ENCODE data around the gene PRORP.

The PRORP gene

GRCh38 chr14:35079742-35080141 lies 42.6 kb upstream of the PRORP start:
- CTCF ChIA-PET = interaction anchor here (0.6 kb wide), 1 partner anchor 33 kb away, joined by 3 read pairs; no protein-coding TSS in a partner anchor
- POLR2A ChIA-PET = no interaction called here
- no peak overlapping the region for H3K27ac ChIP-seq (ENCODE audit: extremely low read depth, low read depth, low read length)
- TF ChIP-seq ZNF488 (tag by site-specific recombination; IDR thresholded peaks at IDR 0.05) (no peak), GLI4 (tag by site-specific recombination; IDR thresholded peaks at IDR 0.05) (no peak), ZNF670 (tag by site-specific recombination; IDR thresholded peaks at IDR 0.05; ENCODE audit: low read depth) (no peak), ZFP69B (tag by site-specific recombination; IDR thresholded peaks at IDR 0.05) (no peak), ZBTB8A (tag by site-specific recombination; IDR thresholded peaks at IDR 0.05) (no peak), ZNF501 (tag by site-specific recombination; IDR thresholded peaks at IDR 0.05) (no peak), ZNF629 (tag by site-specific recombination; IDR thresholded peaks at IDR 0.05) (no peak), ZNF529 (tag by site-specific recombination; IDR thresholded peaks at IDR 0.05; ENCODE audit: insufficient replicate concordance) (no peak), ZNF639 (tag by site-specific recombination; IDR thresholded peaks at IDR 0.05) (no peak)
- H3K4me1 ChIP-seq (ENCODE audit: control insufficient read depth, insufficient read depth, low read length) = no peaks in the 10 kb centered on the region
- no peak overlapping the region for H3K4me3 ChIP-seq (ENCODE audit: low read depth, low read length)
- H3K9me3 ChIP-seq (ENCODE audit: control insufficient read depth, insufficient read depth, low read depth, low read length) = no peaks in the 10 kb centered on the region
- peaks cover 25 to 33% of the 10 kb centered on the region in 2 experiments for H3K36me3 ChIP-seq (ENCODE audit: control insufficient read depth in 2 of 2, insufficient read depth in 1 of 2, low read length in 2 of 2)

- no peak for TF ChIP-seq ZNF223 (tag by site-specific recombination; IDR thresholded peaks at IDR 0.05)
- no peak for TF ChIP-seq PBX3 (CRISPR knock-in tag; IDR thresholded peaks at IDR 0.05)
- no peak for TF ChIP-seq ZNF664 (tag by site-specific recombination; IDR thresholded peaks at IDR 0.05)
- no peak for TF ChIP-seq HIC1 (tag by site-specific recombination; IDR thresholded peaks at IDR 0.05)
- TF ChIP-seq ZNF133 (tag by site-specific recombination; IDR thresholded peaks at IDR 0.05) = no peak
- no peak for TF ChIP-seq ZNF202 (tag by site-specific recombination; IDR thresholded peaks at IDR 0.05; ENCODE audit: borderline replicate concordance)
- no peak for TF ChIP-seq ZNF416 (tag by site-specific recombination; IDR thresholded peaks at IDR 0.05)
- TF ChIP-seq ZNF777 (tag by site-specific recombination; IDR thresholded peaks at IDR 0.05; ENCODE audit: borderline replicate concordance) = no peak
- TF ChIP-seq ZBTB49 (tag by site-specific recombination; IDR thresholded peaks at IDR 0.05; ENCODE audit: low read depth) = no peak
- TF ChIP-seq PRDM4 (tag by site-specific recombination; IDR thresholded peaks at IDR 0.05) = no peak
- no peak for TF ChIP-seq ZNF239 (tag by site-specific recombination; IDR thresholded peaks at IDR 0.05)
- TF ChIP-seq ZNF48 (tag by site-specific recombination; IDR thresholded peaks at IDR 0.05) = no peak
- no peak for TF ChIP-seq ZNF350 (tag by site-specific recombination; IDR thresholded peaks at IDR 0.05)
- no peak for TF ChIP-seq ZNF114 (tag by site-specific recombination; IDR thresholded peaks at IDR 0.05)
- TF ChIP-seq SCRT1 (tag by site-specific recombination; IDR thresholded peaks at IDR 0.05; ENCODE audit: borderline replicate concordance) = no peak
- no peak for TF ChIP-seq ZNF768 (tag by site-specific recombination; IDR thresholded peaks at IDR 0.05)
- no peaks in the 10 kb centered on the region for H3K4me1 ChIP-seq (ENCODE audit: control insufficient read depth, insufficient read depth, low read length)
- no peaks in the 10 kb centered on the region for H3K9me3 ChIP-seq (ENCODE audit: control insufficient read depth, insufficient read depth, low read depth, low read length)
- H3K36me3 ChIP-seq (ENCODE audit: control insufficient read depth in 2 of 2, insufficient read depth in 1 of 2, low read length in 2 of 2) = peaks cover 32 to 55% of the 10 kb centered on the region in 2 experiments
- POLR2A ChIA-PET = interaction anchor here (0.7 kb wide), 1 partner anchor 223 kb away, joined by 8 read pairs; no protein-coding TSS in a partner anchor
- no peak overlapping the region for H3K27ac ChIP-seq (ENCODE audit: extremely low read depth, low read depth, low read length)
- no peak overlapping the region for H3K4me3 ChIP-seq (ENCODE audit: low read depth, low read length)
- CTCF ChIA-PET = no interaction called here
Observed at GRCh38 chr14:35083530-35084150, 38.7 kb upstream of the PRORP start.
